LoVo (cell line): ENCODE data around the gene LETM1.
A peak's percentile ranks its signal among the peaks of the same experiment; 100 is the strongest.

Source experiments
- DNase-seq: peaks from one replicate; pipeline ENCODE4 v3.0.0-alpha.2; 2016; ENCODE audit warnings: low spot score

LETM1 gene

GRCh38 chr4:1794809-1795298 is 61.1 kb downstream of the LETM1 start:
- no peak for DNase-seq

GRCh38 chr4:1793940-1794808 is 61.8 kb downstream of the LETM1 start:
- no peak for DNase-seq

- peak; percentile 19 for DNase-seq
These were observed 62.5 kb downstream of the LETM1 start for GRCh38 chr4:1793496-1793840.

GRCh38 chr4:1792832-1793495 is 63.0 kb downstream of the LETM1 start, which contains the start of gene FGFR3:
FGFR3 (plus strand) TSS chr4:1793293; CDS start chr4:1793935, 642 bp downstream.
- DNase-seq: peak; percentile 65

- DNase-seq: no peak
These were observed 63.7 kb downstream of the LETM1 start for GRCh38 chr4:1792158-1792831.

- DNase-seq: no peak
These were observed 66.0 kb downstream of the LETM1 start for GRCh38 chr4:1790005-1790404.

- no peak for DNase-seq
These were observed 66.4 kb downstream of the LETM1 start for GRCh38 chr4:1789552-1789951.

- no peak for DNase-seq
These were observed 67.5 kb downstream of the LETM1 start for GRCh38 chr4:1788254-1788973.

- DNase-seq: no peak
These were observed 68.4 kb downstream of the LETM1 start for GRCh38 chr4:1787411-1788077.

- no peak for DNase-seq
These were observed 69.2 kb downstream of the LETM1 start for GRCh38 chr4:1786544-1787362.

GRCh38 chr4:1785592-1785991 is 70.4 kb downstream of the LETM1 start:
- DNase-seq: no peak

- no peak for DNase-seq
These were observed 71.0 kb downstream of the LETM1 start for GRCh38 chr4:1784789-1785591.

GRCh38 chr4:1784395-1784788 is 71.6 kb downstream of the LETM1 start:
- DNase-seq: no peak

- no peak for DNase-seq
These were observed 72.0 kb downstream of the LETM1 start for GRCh38 chr4:1783970-1784369.

GRCh38 chr4:1783015-1783414 is 72.9 kb downstream of the LETM1 start:
- DNase-seq: no peak

- DNase-seq: no peak
These were observed 75.5 kb downstream of the LETM1 start for GRCh38 chr4:1780435-1780834.

- DNase-seq: no peak
These were observed 76.2 kb downstream of the LETM1 start for GRCh38 chr4:1779588-1780382.

GRCh38 chr4:1778642-1779392 is 77.1 kb downstream of the LETM1 start:
- DNase-seq: no peak
